ENCODE data around the gene GTSE1.

The GTSE1 gene

GRCh38 chr22:46354176-46354992 lies 57.7 kb downstream of the GTSE1 start:
- no peak for DNase-seq

GRCh38 chr22:46354993-46355305 lies 58.3 kb downstream of the GTSE1 start:
- no peak for DNase-seq

DNA sequence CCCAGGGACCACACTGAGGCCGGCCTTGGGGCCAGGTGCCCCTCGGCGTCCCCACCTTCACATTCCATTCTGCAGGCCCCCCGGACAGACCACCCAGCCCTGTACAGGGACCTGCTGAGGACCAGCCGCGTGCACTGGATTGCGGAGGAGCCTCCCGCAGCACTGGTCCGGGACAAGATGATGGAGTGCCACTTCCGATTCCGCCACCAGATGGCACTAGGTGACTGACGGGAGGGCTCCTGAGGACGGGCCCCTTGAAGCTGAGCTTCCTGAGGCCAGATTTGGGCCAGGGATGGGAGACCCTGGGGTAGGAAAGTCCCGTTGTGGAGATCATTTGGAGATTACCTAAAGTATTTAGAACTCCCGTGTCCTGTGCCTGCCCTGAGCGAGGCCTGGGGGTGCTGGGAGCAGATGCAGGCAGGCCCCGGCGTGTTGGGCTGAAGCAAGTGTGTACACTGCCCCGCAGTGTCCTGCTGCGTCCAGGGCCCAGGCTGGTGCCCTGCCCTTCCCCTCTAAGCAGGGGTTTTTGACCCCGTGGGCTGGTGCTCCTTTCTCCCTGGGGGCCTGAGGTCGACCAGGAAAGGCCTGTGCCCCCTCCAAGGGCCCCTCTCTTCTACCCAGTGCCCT lies 58.8 kb downstream of the GTSE1 start:
- peak; percentile 31 for DNase-seq

DNA sequence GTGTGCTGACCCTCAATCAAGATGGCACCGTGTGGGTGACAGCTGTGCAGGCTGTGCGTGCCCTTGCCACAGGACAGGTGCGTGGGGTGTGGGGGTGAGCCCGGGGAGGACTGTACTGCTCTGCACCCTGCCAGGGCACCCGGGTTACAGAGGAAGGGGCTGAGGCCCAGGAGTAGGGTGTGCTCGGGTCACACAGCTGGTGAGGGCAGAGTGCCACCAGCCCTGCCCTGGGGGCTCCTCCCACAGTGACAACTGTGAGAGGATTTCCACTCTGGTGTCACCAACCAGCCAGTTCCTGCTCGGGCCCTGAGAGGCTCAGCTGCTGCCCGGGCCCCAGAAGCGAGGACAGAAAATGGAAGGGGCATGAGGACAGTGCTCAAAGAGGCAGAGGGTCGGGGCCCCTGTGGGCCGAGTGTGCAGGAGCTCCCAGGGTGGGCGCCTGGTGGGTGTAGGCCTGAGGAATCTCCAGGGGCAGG lies 59.4 kb downstream of the GTSE1 start:
- DNase-seq, result no peak

- DNase-seq, result no peak
Measured at GRCh38 chr22:46356496-46357480, 60.1 kb downstream of the GTSE1 start.

DNA sequence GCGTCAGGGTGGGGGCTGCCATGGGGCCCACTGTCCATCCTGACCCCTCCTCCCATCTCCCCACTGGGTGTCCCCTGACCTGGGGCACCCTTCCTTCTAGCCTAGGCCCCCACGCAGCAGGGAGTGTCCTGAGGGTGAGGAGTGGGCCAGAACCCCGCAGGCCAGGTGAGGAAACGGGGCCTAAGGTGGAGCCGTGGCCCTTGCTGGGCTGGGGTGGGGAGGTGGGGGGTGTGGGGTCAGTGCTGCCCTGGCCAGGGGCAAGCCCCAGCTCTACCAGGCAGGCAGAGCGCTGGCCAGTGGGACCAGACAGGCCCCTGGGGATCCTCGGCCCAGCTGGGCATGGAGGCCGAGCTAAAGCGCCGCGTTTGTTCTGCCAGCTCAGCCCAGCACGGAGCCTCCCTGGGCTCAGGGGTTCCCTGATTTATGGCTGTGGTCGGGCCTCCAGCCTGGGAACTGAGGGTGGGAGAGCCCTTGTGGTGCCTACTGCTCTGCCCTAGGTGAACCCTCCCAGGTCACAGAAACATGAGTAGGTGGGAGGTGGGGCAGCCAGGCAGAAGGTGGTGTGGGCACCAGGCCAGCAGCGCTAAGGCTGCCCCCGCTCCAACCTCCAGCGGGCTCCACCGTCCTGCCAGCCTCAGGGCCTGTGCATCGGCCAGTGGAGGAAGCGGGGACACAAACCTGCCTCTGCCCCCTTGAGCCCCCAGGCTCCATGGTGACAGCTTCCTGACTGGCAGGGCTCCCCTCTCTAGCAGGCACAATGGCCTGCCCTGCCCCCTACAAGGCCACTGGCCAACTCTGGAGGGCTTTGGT lies 61.2 kb downstream of the GTSE1 start:
- no peak for DNase-seq

- DNase-seq, result no peak
Measured at GRCh38 chr22:46358766-46359165, 62.1 kb downstream of the GTSE1 start.

DNA sequence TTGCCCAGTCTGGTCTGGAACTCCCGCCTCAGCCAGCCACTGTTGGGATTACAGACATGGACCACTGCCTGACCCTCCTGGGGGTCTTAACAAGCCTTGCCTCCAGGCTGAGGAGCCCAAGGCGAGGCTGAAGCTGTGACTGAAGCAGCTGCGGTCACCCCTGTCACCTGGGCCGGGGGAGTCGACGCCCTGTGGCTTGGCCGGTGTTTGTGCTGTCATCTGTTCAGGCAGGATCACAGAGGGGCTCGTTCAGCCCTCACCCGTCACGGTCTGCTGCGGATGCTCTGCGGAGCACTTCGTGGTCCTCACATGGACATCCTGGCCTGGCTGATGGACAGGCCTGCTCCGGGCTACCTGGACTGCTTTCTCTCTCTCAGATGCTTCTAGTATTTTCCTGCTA lies 62.7 kb downstream of the GTSE1 start:
- no peak for DNase-seq

DNA sequence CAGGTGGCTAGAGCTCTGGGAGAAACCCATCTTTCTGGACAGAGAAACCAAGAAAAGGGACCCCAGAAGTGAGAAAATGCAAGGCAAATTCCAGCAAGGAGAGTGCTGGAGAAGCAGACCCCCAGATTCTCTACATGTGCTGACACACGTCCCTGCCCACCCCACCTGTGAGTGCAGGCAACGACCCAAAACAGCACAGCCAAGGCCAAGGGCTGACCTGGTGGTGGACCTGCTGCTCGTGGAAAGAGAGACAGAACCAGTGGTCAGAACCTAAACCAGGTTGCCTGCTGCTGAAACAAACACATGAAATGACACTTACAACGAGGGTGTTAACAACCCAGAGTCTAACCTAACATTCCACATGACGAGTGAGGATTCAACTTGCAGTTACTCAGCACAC lies 63.4 kb downstream of the GTSE1 start:
- DNase-seq, result no peak

GRCh38 chr22:46360891-46361290 lies 64.2 kb downstream of the GTSE1 start:
- no peak for DNase-seq

- no peak for DNase-seq
Measured at GRCh38 chr22:46361826-46362202, 65.1 kb downstream of the GTSE1 start.

GRCh38 chr22:46362203-46362933 lies 65.7 kb downstream of the GTSE1 start:
- DNase-seq, result peak; percentile 92

DNA sequence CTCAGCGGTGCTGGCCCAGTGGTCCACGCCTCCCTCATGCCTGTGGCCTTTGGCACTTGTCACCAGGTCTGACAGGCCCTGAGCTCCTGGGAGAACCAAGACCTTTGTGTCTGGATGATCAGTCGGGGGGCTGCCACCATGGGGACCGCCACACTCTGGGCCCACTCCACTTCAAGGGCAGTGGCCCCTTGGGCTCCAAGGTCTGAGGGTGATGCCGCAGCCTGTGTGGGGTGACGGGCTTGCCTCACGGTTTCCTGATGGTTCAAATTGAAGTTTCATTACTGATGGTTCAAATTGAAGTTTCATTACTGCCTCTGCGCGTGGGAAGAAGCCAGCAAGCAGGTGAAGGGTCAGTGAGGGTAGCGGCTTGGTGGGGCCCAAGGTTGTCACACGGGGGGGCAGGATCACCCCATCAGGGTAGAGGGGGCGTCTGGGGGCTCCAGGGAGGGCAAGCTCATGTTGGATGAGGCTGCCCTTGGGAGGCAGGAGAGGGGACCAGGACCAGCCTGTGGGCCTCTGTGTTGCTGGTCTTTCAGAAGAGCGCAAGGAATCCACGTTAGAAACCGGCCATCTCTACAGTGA lies 66.4 kb downstream of the GTSE1 start:
- no peak for DNase-seq

DNA sequence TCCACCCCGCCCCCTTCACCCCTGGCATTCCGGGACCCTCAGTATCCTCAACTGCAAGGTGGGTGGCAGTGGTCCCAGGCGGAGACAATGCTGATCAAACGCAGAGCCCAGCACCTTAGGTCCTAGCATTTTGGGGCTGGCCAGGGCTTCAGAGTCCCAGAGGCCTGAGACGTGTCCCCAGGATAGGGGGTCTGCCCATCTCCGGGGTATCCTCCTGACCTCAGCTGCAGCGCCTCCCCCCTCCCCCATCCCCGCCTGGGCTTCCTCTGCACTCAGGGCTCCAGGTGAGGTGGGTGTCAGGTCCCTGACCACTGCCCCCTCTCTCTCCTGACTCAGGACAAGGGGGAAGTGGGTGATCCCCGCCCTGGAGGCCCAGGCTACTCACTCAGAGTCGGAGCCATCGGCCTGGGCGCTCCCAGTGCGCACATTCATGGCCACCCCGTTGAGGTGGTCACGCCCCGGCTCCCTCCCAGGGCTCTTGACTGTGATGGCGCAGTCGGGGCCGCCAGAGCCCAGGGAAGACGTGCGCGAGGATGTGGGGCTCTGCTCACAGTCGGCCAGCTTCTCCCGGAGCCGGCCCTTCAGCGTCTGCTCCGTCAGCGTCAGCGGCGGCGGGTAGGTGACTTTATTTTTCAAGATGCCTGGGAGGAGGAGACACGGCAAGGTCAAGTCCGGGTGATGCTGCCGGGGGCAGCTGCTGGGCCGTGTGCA lies 67.1 kb downstream of the GTSE1 start:
- DNase-seq, result no peak

DNA sequence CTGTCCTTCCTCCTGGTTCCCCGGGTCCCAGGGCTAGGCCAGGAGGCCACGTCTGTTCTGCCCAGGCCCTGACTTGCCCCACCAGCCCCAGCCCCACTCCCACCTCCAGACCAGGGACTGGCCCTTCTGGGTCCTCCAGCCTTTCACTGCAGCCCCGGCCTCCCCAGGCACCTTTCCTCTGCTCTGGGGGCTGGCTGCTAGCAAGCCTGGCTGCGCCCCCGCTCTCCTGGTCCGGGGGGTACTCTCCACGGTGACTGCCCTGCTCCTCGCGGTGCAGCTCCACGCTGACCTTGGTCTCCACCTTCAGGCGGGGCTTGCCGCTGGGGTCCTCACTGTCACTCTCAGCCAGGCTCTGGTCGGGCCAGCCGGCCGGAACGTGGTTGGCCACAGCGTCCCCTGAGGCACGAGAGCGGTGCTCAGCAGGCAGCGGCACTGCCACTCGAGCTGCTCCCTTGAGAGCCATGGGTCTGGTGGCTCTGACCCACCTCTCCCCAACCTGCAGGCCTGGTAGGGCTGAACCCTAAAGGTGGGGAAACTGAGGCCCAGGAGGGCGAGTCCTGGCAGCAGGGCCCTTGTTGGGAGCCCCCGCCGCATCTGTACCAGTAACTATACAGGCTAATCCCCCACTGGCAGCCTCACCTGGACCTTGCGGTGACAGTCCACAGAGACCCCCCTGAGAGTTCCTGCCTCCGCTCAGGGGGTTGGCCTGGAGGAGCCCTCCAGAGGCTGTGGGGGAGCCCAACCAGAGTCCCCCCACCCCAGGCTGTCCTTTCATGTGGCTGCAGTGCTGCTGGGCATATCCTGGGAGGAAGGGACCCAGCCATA lies 67.9 kb downstream of the GTSE1 start:
- DNase-seq, result no peak

DNA sequence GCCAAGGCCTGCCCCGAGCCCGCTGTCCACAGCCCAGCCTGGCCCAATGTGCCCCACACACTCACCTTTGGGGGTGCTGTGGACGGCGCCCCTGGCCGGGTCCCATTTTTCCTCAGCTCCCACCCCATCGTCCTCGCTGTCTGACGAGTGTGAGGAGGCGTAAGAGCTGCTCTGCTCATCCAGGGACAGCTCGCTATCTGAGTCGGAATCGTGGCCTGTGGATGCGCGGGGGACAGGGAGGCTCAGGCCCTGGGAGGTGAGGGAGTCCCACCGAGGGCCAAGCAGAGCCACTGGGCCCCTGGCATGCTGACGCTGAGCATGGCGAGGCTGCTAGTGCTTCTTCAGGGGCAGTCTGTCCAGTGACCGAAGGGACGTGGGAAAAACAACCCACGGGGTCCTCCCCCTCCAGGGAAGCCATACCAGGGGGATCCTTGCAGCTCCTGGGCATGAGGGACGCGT lies 68.5 kb downstream of the GTSE1 start:
- DNase-seq, result no peak

- DNase-seq, result no peak
Measured at GRCh38 chr22:46366327-46366731, 69.7 kb downstream of the GTSE1 start.

- peak; percentile 9 for DNase-seq
Measured at GRCh38 chr22:46366801-46367706, 70.4 kb downstream of the GTSE1 start.
